CD14-positive monocyte (primary cell): ENCODE results near the gene KIZ. TPM values are rescaled to one million over a fixed set of nuclear protein-coding genes. Genes with fewer than 3 reads are reported as not detected.

ENCODE experiments used
- DNase-seq, 3 donors: peaks; one replicate each; pipeline ENCODE4 v3.0.0-alpha.2; 2011 to 2022
- H2AFZ ChIP-seq: 2 replicates; pipeline ENCODE4 v1.6.0; 2012; ENCODE audit warnings: mild to moderate bottlenecking, low read depth, low read length, inconsistent platforms; ENCODE audit not compliant: insufficient read depth, poor library complexity, severe bottlenecking
- H3K27ac ChIP-seq, 2 donors: 1 replicate in 1 of 2; 2 replicates in 1 of 2; pipeline ENCODE4 v1.5.1; 2012 to 2013; ENCODE audit warnings: low read length in 2 of 2, control low read depth in 1 of 2, inconsistent platforms in 1 of 2, low read depth in 1 of 2, mild to moderate bottlenecking in 1 of 2
- H3K27me3 ChIP-seq, 2 donors: one replicate each; pipeline versions ENCODE4 v1.6.0 to v1.6.1; 2011 to 2013; ENCODE audit warnings: low read length in 2 of 2; ENCODE audit not compliant: control insufficient read depth in 2 of 2, insufficient read depth in 2 of 2
- H3K36me3 ChIP-seq, 2 donors: replicated peaks in 1 of 2; 1 replicate in 1 of 2; 2 replicates in 1 of 2; pipeline versions ENCODE4 v1.5.1 to v1.6.1; 2012 to 2013; ENCODE audit warnings: low read length in 2 of 2, control low read depth in 1 of 2, inconsistent platforms in 1 of 2, mild to moderate bottlenecking in 1 of 2; ENCODE audit not compliant: insufficient read depth in 2 of 2, control insufficient read depth in 1 of 2
- H3K4me1 ChIP-seq, 2 donors: 1 replicate in 1 of 2; 2 replicates in 1 of 2; pipeline versions ENCODE4 v1.5.1 to v1.6.1; 2012 to 2013; ENCODE audit warnings: low read length in 2 of 2, control low read depth in 1 of 2, inconsistent platforms in 1 of 2, mild to moderate bottlenecking in 1 of 2, moderate library complexity in 1 of 2; ENCODE audit not compliant: insufficient read depth in 2 of 2, control insufficient read depth in 1 of 2
- H3K4me2 ChIP-seq: replicated peaks from 2 replicates; pipeline ENCODE3; 2012; ENCODE audit warnings: low read length, moderate library complexity, mild to moderate bottlenecking; ENCODE audit not compliant: poor library complexity, severe bottlenecking; ENCODE audit errors: extremely low read depth
- H3K4me3 ChIP-seq, 3 experiments: fragments of 200-600 bp in 1 of 3; sonication (generic) in 1 of 3; replicated peaks in 1 of 3; 1 replicate in 2 of 3; 2 replicates in 1 of 3; pipeline ENCODE4 v1.5.1; 2011 to 2013; ENCODE audit warnings: low read length in 3 of 3, mild to moderate bottlenecking in 3 of 3, control low read depth in 2 of 3, low read depth in 2 of 3, inconsistent platforms in 1 of 3, moderate library complexity in 1 of 3
- H3K79me2 ChIP-seq: 2 replicates; pipeline ENCODE4 v1.6.0; 2012; ENCODE audit warnings: mild to moderate bottlenecking, control low read depth, inconsistent platforms, low read length, moderate library complexity; ENCODE audit not compliant: insufficient read depth
- H3K9ac ChIP-seq: 2 replicates; pipeline ENCODE4 v1.6.0; 2017; ENCODE audit warnings: low read length, mild to moderate bottlenecking; ENCODE audit not compliant: insufficient read depth, poor library complexity, severe bottlenecking
- H3K9me3 ChIP-seq, 2 donors: replicated peaks in 1 of 2; 1 replicate in 1 of 2; 2 replicates in 1 of 2; pipeline versions ENCODE4 v1.5.1 to v1.6.1; 2012 to 2013; ENCODE audit warnings: low read length in 2 of 2, control low read depth in 1 of 2; ENCODE audit not compliant: control insufficient read depth in 1 of 2, insufficient read depth in 1 of 2
- H4K20me1 ChIP-seq: 2 replicates; pipeline ENCODE4 v1.6.0; 2012; ENCODE audit warnings: mild to moderate bottlenecking, low read length, control low read depth, moderate library complexity; ENCODE audit not compliant: insufficient read depth
- H3K27ac Mint-ChIP-seq, 7 donors: one replicate each; pipeline ENCODE4 v1.8.0; 2020; ENCODE audit warnings: mild to moderate bottlenecking in 7 of 7, mixed read lengths in 7 of 7, moderate library complexity in 6 of 7, inconsistent platforms in 2 of 7
- H3K27me3 Mint-ChIP-seq, 3 donors: one replicate each; pipeline ENCODE4 v1.8.0; 2021 to 2022; ENCODE audit warnings: low read depth in 3 of 3, mild to moderate bottlenecking in 3 of 3, mixed read lengths in 3 of 3, moderate library complexity in 3 of 3, inconsistent platforms in 1 of 3
- H3K36me3 Mint-ChIP-seq, 2 donors: one replicate each; pipeline ENCODE4 v1.8.0; 2020; ENCODE audit warnings: mixed read lengths in 2 of 2, inconsistent platforms in 1 of 2, mild to moderate bottlenecking in 1 of 2
- H3K4me1 Mint-ChIP-seq: one replicate; pipeline ENCODE4 v1.8.0; 2020; ENCODE audit warnings: mild to moderate bottlenecking, mixed read lengths
- H3K4me3 Mint-ChIP-seq, 2 donors: one replicate each; pipeline ENCODE4 v1.8.0; 2020; ENCODE audit warnings: mild to moderate bottlenecking in 2 of 2, mixed read lengths in 2 of 2, moderate library complexity in 1 of 2
- H3K9me3 Mint-ChIP-seq, 7 donors: one replicate each; pipeline ENCODE4 v1.8.0; 2020 to 2022; ENCODE audit warnings: mixed read lengths in 7 of 7, mild to moderate bottlenecking in 6 of 7, moderate library complexity in 6 of 7, inconsistent platforms in 2 of 7
- CTCF ChIP-seq: fragments of 200-600 bp; IDR thresholded peaks from one replicate; pipeline ENCODE4 v1.8.0; 2022; ENCODE audit warnings: antibody characterized with exemption, mild to moderate bottlenecking
- WGBS: methylation state at CpG from one replicate; pipeline ENCODE4 v1.1.5; 2013; ENCODE audit warnings: missing lambda C conversion rate; ENCODE audit not compliant: insufficient coverage; 5-methylcytosine and 5-hydroxymethylcytosine counted together
- intact Hi-C, 2 donors: fragments of 100-400 bp; cut with micrococcal nuclease; formaldehyde crosslinking; loops; one replicate each; pipeline versions ENCODE4 v1.15.0 to v1.15.1; 2023
- polyA plus RNA-seq, 3 donors: library from polyadenylated mRNA; depleted of rRNA in 1 of 3; unstranded in 2 of 3; stranded (reverse) in 1 of 3; fragments of 300-500 nt in 2 of 3; fragments of >200 nt in 1 of 3; fragmentation: Illumina TruSeq in 2 of 3; gene quantifications; 1 replicate in 2 of 3; 2 replicates in 1 of 3; pipeline ENCODE4 v1.2.3, GENCODE V29; 2012 to 2021

The KIZ gene
- polyA plus RNA-seq, 3 donors: 7.2 to 13.2 (median 10.2) TPM

- Mint-ChIP-seq H3K4me1 (peaks cover 52% of the 10 kb centered on the region), H3K36me3 (peaks cover 2 to 22% of the 10 kb centered on the region in 2 donors), H3K4me3 (peak overlapping the region; percentile 95 to 97), H3K27ac (peak overlapping the region; percentile 84 to 93 (median 91)), H3K27me3 (peaks cover 67 to 90% (median 86%) of the 10 kb centered on the region in 3 donors), H3K9me3 (peaks cover 0 to 43% (median 23%) of the 10 kb centered on the region in 7 donors)
- Histone ChIP-seq H3K79me2 (no peaks in the 10 kb centered on the region), H3K4me3 (peak overlapping the region; percentile 53 to 89 (median 85)), H3K27me3 (peaks cover 68 to 89% of the 10 kb centered on the region in 2 donors), H3K9me3 (peaks cover 0 to 30% of the 10 kb centered on the region in 2 donors), H3K4me1 (peaks cover 42 to 48% of the 10 kb centered on the region in 2 donors), H3K27ac (peak overlapping the region; percentile 80 to 87), H4K20me1 (no peaks in the 10 kb centered on the region), H3K9ac (peak overlapping the region; percentile 74), H3K4me2 (peak overlapping the region; percentile 91), H2AFZ (peak overlapping the region; percentile 95), H3K36me3 (no peaks in the 10 kb centered on the region)
- under 1% methylated on average over 39 of the region's 46 CpGs for WGBS
- TF ChIP-seq CTCF: no peak
- peak; percentile 61 to 73 (median 64) for DNase-seq
- intact Hi-C loops: no loop called here
Observed at GRCh38 chr20:21099751-21100577, 25.9 kb upstream of the KIZ start.

GRCh38 chr20:21100578-21101452 is 25.1 kb upstream of the KIZ start:
- H3K36me3 ChIP-seq: no peaks in the 10 kb centered on the region
- peak overlapping the region; percentile 95 for H2AFZ ChIP-seq
- H3K79me2 ChIP-seq: no peaks in the 10 kb centered on the region
- no peak for TF ChIP-seq CTCF
- Mint-ChIP-seq H3K27me3 (peaks cover 72 to 92% (median 92%) of the 10 kb centered on the region in 3 donors), H3K4me1 (peaks cover 56% of the 10 kb centered on the region), H3K4me3 (peak overlapping the region; percentile 95 to 97), H3K36me3 (peaks cover 2 to 22% of the 10 kb centered on the region in 2 donors), H3K9me3 (peaks cover 0 to 47% (median 23%) of the 10 kb centered on the region in 7 donors), H3K27ac (peak overlapping the region; percentile 84 to 93 (median 91))
- intact Hi-C loops: no loop called here
- peaks cover 5 to 30% of the 10 kb centered on the region in 2 donors for H3K9me3 ChIP-seq
- peak in 2 of 3 donors; percentile 38 to 42 for DNase-seq
- peaks cover 46 to 55% of the 10 kb centered on the region in 2 donors for H3K4me1 ChIP-seq
- WGBS: 4% methylated on average over 51 of the region's 64 CpGs
- peak overlapping the region; percentile 74 for H3K9ac ChIP-seq
- peak overlapping the region; percentile 91 for H3K4me2 ChIP-seq
- peaks cover 67 to 90% of the 10 kb centered on the region in 2 donors for H3K27me3 ChIP-seq
- peak overlapping the region; percentile 53 to 89 (median 85) for H3K4me3 ChIP-seq
- H4K20me1 ChIP-seq: no peaks in the 10 kb centered on the region
- H3K27ac ChIP-seq: peak overlapping the region; percentile 80 to 87
